ENCODE measurements around the gene WLS. TPM values are rescaled to one million over a fixed set of nuclear protein-coding genes. Genes with fewer than 3 reads are reported as not detected.

Gene WLS
- total and polyA plus RNA-seq, 4 donors, result 27.3 to 128 (median 71.7) TPM

DNA sequence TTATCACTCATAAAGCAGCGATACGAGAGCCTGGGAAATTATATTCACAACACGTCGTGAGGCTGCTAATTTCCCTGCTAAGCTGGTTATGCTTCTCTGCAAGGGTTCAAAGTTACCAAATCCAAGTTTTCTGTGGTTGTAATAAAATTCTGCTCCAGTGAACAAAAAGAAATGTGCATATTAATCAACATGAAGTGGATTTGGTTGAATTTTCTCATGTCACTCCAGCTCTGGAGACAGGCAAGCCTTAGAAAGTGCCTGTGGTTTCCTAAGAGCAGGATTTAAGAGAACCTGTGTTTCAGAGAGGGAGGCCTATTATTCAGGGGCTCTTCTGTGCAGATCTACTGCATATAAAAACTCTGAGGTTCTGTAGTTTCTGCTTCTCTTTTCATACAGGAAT lies 87.5 kb downstream of the WLS start:
- WGBS, 2 donors, result 96 to 98% methylated on average over 4 of the region's 4 CpGs
- no peak for TF ChIP-seq CTCF (IDR thresholded peaks at IDR 0.05; ENCODE audit: control extremely low read depth, extremely low read depth)
- no peaks in the 10 kb centered on the region for H3K27me3 ChIP-seq (ENCODE audit: control insufficient read depth in 3 of 3, insufficient read depth in 3 of 3, low read length in 2 of 3)
- H3K36me3 ChIP-seq (ENCODE audit: control insufficient read depth in 4 of 4, insufficient read depth in 4 of 4, low read length in 4 of 4), result peaks cover 4 to 26% (median 16%) of the 10 kb centered on the region in 4 donors
- peaks cover 0 to 3% (median 0%) of the 10 kb centered on the region in 4 donors for H3K9me3 ChIP-seq (ENCODE audit: control insufficient read depth in 4 of 4, insufficient read depth in 3 of 4, low read length in 3 of 4)
- no peak overlapping the region for H3K27ac ChIP-seq (ENCODE audit: low read depth in 1 of 2, low read length in 1 of 2)
- H3K4me1 ChIP-seq (ENCODE audit: control insufficient read depth in 5 of 5, insufficient read depth in 5 of 5, low read length in 5 of 5), result peaks cover 0 to 21% (median 10%) of the 10 kb centered on the region in 5 donors
- ATAC-seq (ENCODE audit: insufficient read depth, low FRiP score) (no peak), DNase-seq (no peak)
- no peak overlapping the region for H3K9ac ChIP-seq (ENCODE audit: insufficient read depth in 1 of 2, low read length in 2 of 2)
- H3K4me3 ChIP-seq, result no peak overlapping the region

DNA sequence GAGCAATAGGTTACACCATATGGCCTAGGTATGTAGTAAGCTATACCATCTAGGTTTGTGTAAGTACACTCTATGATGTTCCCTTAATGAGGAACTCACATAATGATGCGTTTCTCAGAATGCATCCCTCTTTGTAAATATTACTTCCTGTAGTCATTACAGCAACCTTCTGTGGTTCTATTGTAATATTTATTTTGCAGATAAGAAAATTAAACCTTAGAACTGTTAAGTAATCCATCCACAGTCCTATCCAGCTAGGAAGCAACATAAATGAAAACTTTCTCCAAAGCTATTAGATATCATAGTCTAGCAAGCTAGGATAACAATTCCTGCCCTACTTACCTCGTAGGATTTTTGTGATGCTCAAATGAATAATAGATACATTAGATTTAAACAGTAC lies 88.7 kb downstream of the WLS start:
- peaks cover 0 to 3% (median 0%) of the 10 kb centered on the region in 4 donors for H3K9me3 ChIP-seq (ENCODE audit: control insufficient read depth in 4 of 4, insufficient read depth in 3 of 4, low read length in 3 of 4)
- H3K36me3 ChIP-seq (ENCODE audit: control insufficient read depth in 4 of 4, insufficient read depth in 4 of 4, low read length in 4 of 4), result peaks cover 4 to 22% (median 15%) of the 10 kb centered on the region in 4 donors
- no peak overlapping the region for H3K27ac ChIP-seq (ENCODE audit: low read depth in 1 of 2, low read length in 1 of 2)
- no peak for TF ChIP-seq CTCF (IDR thresholded peaks at IDR 0.05; ENCODE audit: control extremely low read depth, extremely low read depth)
- no peak overlapping the region for H3K4me3 ChIP-seq
- ATAC-seq (ENCODE audit: insufficient read depth, low FRiP score), result no peak
- DNase-seq, result no peak
- 48 to 51% methylated on average over 2 of the region's 2 CpGs for WGBS, 2 donors
- peaks cover 0 to 21% (median 10%) of the 10 kb centered on the region in 5 donors for H3K4me1 ChIP-seq (ENCODE audit: control insufficient read depth in 5 of 5, insufficient read depth in 5 of 5, low read length in 5 of 5)
- H3K27me3 ChIP-seq (ENCODE audit: control insufficient read depth in 3 of 3, insufficient read depth in 3 of 3, low read length in 2 of 3), result no peaks in the 10 kb centered on the region
- no peak overlapping the region for H3K9ac ChIP-seq (ENCODE audit: insufficient read depth in 1 of 2, low read length in 2 of 2)

- no peaks in the 10 kb centered on the region for H3K27me3 ChIP-seq (ENCODE audit: control insufficient read depth in 3 of 3, insufficient read depth in 3 of 3, low read length in 2 of 3)
- WGBS, 2 donors, result 67 to 69% methylated on average over 3 of the region's 3 CpGs
- no peak for TF ChIP-seq CTCF (IDR thresholded peaks at IDR 0.05; ENCODE audit: control extremely low read depth, extremely low read depth)
- ATAC-seq (ENCODE audit: insufficient read depth, low FRiP score) (no peak), DNase-seq (peak in 2 of 3 donors; percentile 34 to 42)
- H3K9ac ChIP-seq (ENCODE audit: insufficient read depth in 1 of 2, low read length in 2 of 2), result no peak overlapping the region
- H3K36me3 ChIP-seq (ENCODE audit: control insufficient read depth in 4 of 4, insufficient read depth in 4 of 4, low read length in 4 of 4), result peaks cover 7 to 25% (median 11%) of the 10 kb centered on the region in 4 donors
- peaks cover 0 to 3% (median 0%) of the 10 kb centered on the region in 4 donors for H3K9me3 ChIP-seq (ENCODE audit: control insufficient read depth in 4 of 4, insufficient read depth in 3 of 4, low read length in 3 of 4)
- no peak overlapping the region for H3K4me3 ChIP-seq
- H3K27ac ChIP-seq (ENCODE audit: low read depth in 1 of 2, low read length in 1 of 2), result peak overlapping the region; percentile 61 to 81
- H3K4me1 ChIP-seq (ENCODE audit: control insufficient read depth in 5 of 5, insufficient read depth in 5 of 5, low read length in 5 of 5), result peaks cover 0 to 21% (median 10%) of the 10 kb centered on the region in 5 donors
Observed at GRCh38 chr1:68142461-68142860, 89.9 kb downstream of the WLS start.

DNA sequence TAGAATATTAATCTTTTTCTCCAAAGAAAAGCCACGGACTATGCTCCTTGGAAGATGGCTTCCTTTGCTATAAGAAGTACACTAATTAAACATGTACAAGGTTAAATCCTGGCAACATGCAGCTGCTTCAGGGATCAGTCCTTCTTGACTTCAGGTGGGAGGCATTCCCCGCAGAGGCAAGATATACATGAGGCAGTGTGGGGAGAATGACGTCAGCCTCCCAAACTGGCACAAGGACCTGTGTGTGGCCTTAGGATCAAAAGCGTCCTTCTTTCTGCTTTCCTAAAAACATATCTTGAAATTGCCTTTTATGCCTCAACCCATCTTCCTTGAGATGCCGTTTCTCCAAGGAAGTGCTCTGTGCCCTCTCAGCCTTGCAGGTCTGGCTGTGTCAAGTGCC lies 90.3 kb downstream of the WLS start:
- ATAC-seq (ENCODE audit: insufficient read depth, low FRiP score), result no peak
- Histone ChIP-seq H3K36me3 (ENCODE audit: control insufficient read depth in 4 of 4, insufficient read depth in 4 of 4, low read length in 4 of 4) (peaks cover 8 to 25% (median 12%) of the 10 kb centered on the region in 4 donors), H3K9me3 (ENCODE audit: control insufficient read depth in 4 of 4, insufficient read depth in 3 of 4, low read length in 3 of 4) (peaks cover 0 to 3% (median 0%) of the 10 kb centered on the region in 4 donors), H3K9ac (ENCODE audit: insufficient read depth in 1 of 2, low read length in 2 of 2) (no peak overlapping the region), H3K4me3 (no peak overlapping the region), H3K27ac (ENCODE audit: low read depth in 1 of 2, low read length in 1 of 2) (peak overlapping the region; percentile 61 to 81), H3K4me1 (ENCODE audit: control insufficient read depth in 5 of 5, insufficient read depth in 5 of 5, low read length in 5 of 5) (peaks cover 0 to 21% (median 10%) of the 10 kb centered on the region in 5 donors), H3K27me3 (ENCODE audit: control insufficient read depth in 3 of 3, insufficient read depth in 3 of 3, low read length in 2 of 3) (no peaks in the 10 kb centered on the region)
- WGBS, 2 donors, result 62 to 74% methylated on average over 5 of the region's 5 CpGs
- no peak for TF ChIP-seq CTCF (IDR thresholded peaks at IDR 0.05; ENCODE audit: control extremely low read depth, extremely low read depth)
- DNase-seq, result peak; percentile 23 to 33 (median 33)

All from lung (tissue), 12 donors.